NCI-H2029 treated with DMSO at 0.1 percent for 48 hours (cell line): ENCODE results near the gene BICD2.
"Not testable (repeated sequence)": the region's sequence is repeated elsewhere in the genome, so short reads cannot be mapped to it uniquely, and the experiment has no call there.

Experiments used
- DNase-seq: peaks from one replicate; lab custom pipeline; 2025; lab: John Stamatoyannopoulos, UW

Gene BICD2

DNA sequence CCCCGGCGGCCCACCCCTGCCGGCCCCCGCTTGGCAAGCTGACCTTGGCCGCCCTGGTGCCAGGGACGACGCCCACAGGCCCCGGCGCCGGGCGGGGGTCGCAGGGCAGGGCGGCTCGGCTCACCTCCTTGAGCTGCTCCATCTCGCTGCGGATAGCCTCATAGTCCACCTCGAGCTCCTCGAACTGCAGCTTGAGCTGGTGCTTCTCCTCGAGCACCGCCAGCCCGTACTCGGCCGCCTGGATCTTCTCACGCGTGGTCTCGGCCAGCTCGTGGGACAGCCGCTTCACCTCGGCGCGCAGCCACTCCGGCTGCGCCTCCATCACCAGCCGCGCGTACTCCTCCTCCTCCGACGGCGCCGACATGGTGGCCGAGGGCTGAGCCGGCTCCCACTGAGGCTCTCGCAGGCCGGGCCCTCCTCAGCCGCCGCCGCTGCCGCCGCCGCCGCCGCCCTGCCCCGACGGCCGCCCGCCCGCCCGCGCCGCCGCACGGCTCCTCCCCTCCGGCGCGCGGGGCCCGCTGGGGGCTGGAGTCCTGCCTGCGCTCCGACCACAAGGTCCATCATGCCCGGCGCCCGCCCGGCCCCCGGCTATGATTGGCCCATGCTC, at the start of gene BICD2:
TSS of gene BICD2 (minus strand) at position 453 of the 607 bp plus-strand sequence. CDS start at position 364, 89 bp downstream.
- no peak for DNase-seq

DNA sequence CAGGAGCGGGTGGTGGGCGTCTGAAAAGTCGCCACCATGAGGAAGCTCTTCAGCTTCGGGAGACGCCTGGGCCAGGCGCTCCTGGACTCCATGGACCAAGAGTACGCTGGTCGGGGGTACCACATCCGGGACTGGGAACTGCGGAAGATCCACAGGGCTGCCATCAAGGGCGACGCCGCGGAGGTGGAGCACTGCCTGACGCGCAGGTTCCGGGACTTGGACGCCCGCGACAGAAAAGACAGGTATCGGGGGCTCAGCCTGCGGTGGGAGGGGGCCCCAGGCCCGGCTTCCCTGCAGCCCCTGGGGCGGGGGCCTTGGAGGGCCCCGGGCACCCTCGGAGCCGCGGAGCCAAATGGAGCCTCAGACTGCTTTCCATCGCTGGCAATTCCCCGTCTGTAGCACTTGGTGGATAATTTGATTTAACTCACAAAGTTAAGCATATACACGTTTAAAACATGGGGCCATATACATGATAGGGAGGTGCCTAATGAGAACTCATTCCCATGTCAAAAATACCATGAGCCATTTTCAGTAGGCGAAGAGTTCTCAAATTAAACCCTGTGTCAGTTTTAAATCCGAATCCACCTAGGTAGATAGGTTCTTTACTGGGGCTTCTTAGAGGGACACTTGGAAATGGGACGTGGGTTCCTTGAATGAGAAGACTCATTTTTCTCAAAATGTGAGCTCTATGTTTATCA, 45.1 kb upstream of the BICD2 start:
- DNase-seq, result not testable (repeated sequence)

DNA sequence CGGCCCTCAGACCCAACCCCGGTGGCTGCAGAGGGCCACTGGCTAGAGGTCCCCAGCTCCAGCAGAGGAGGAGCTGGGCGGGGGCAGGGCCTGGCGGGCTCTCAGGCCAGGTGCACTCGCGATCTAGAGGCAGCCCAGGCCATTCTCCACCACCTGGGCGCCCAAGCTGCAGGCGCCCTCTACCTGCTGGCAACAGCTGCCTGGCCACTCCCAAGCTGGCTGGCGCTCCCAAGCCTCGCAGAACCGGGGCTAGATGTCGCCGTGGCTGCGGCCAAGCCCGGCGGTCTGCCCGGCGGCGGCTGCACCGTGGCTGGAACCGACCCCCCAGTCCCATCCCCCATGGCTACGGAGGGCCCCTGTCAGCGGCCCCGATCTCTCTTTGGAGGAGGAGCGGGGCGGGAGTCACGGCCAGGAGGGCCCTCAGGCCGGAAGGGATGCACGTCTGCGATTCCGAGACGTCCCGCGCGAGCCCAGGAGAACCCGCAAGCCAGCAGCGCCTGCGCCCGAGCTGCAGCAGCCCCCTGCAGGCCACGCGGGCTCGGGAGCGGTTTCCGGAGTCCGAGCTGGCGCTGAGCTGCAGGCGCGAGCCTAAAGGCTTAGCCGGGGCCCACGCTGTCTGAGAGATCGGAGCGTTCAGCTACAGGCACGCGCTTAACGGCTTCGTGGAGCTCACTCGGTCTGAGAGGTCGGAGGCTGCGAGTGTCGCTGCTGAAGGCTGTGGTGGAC, 44.3 kb upstream of the BICD2 start:
- peak; percentile 43 for DNase-seq

DNA sequence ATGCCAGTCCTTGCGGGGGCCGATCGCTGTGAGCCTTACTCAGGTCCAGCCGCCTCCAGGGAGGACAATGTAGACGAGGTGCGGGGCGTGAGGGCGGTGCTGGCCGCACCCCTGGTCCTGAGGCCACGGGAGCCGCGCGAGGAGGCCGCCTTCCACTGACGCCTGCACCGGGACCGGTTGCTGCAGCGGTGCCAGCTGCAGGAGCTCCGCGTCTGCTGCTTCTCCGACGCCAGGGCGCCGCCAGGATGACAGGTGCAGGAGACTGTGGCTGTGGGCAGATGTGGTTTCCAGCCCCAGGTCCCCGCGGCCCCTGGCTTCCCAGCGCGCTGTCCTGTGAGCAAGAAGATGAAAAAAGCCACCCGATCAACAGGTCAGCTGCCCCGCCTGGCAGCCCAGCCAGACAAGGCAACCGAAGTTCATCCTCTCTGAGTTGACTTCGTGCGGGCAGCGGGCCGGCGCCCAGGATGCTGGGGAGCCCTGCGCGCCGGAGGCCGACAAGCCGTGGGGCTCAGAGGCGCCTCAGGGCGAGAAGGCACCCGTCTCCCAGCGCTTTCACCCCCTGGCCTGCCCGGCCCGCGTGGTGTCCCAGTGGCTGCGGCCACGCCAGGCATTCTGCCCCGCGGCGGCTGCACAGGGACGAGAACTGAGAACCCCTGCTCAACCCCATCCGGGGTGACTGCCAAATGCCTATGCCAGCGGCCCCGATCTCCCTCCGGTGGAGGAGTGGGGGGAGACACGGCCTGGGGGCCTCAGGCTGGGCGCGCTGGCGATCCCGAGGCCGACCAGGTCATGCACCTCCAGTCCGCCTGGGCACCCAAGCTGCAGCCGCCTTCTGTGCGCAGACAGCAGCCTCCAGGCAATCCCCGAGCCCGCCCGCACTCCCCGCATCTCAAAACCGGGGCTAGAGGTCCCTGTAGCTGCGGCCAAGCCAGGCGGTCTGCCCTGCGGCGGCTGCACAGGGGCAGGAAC, 43.4 kb upstream of the BICD2 start:
- DNase-seq, result no peak

DNA sequence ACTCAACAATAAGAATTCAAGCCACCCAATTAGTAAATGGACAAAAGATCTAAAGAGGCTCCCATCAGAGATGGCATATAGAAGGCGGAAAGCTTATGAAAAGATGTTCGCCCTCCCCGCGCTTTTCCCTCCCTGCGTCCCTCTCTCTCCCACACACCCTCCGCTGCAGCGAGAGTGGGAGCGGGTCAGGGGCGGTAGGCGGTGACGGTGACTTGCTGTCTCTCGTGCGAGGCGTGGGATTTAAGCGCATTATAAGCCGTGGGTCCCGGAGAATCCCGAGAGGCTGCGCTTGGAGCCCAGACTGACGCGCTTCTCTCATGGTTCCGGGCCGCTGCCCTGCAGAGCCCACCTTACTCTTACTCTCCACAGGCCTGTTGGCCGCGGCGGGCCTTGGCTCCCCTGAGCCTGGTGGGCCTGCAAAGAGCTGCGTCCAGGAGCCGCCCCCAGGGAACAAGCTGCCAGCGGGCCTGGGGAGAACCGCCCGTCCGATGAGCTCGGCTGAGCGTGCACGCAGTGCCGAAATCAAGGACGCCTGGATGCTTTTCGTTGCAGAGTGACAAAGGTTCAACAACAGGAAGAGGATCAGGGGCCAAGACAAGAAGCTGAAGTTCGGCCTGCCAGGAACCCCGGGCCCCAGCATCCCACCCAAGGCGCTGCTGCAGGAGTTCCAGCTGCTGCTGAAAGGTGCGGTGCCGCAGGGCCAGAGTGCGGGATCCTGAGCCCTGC, 42.6 kb upstream of the BICD2 start:
- DNase-seq, result no peak

DNA sequence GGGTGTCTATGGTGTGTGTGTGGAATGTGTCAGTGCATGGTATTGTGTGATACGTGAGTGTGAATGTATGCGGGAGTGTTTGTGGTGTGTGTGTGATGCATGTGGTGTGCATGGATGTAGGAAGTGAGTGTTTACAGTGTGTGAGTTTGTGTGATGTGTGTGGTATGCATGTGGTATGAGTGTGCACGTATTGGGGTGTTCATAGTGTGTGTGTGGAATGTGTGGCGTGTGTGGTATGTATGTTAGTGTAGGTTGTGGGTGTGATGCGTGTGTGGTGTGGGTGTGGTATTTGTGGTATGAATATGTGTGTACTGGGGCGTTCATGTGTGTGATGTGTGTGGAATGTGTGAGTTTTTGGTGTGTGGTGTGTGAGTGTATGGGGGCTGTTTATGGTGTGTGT, 40.1 kb upstream of the BICD2 start:
- DNase-seq, result no peak

DNA sequence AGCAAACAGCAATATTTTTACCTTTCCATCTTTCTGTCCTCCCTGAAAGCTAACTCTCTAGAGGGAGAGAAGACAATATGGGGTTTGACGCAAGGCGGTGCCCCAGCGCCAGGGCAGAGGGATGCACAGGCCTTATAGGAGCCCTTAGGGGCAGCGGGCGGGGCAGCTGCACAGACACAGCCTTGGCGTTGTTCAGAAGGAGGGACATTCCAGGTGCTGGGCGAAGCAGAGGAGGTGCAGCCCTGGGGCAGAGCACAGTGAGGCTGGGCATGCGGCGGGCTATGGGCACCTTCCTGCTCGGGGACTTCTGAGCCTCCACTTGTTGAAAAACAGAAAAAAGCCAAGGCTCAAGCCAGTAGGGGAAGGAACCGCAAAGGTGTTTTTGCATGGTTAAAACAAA, 33.7 kb upstream of the BICD2 start:
- DNase-seq, result no peak

DNA sequence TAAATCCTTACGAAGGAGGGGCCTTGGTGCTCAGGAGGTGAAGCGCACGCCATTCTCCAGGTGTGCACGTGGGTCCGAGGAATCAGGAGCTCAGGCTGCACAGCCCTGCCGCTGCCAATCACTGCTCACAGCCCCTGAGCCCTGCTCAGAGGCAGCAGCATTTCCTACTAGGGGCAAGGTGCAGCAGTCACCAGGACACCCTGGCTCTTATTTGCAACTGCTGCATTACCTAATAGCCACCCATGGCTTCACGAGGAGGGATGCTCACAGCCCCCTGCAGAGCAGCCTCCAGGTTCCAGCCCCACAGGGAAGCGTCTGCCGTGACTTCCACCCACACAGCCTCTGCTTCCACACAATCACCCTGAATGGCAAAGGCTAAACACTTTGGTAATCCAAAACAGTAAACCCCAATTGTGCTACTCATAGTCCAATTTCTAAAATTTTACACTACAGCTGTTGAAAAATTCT, 31.7 kb upstream of the BICD2 start:
- DNase-seq, result not testable (repeated sequence)

DNA sequence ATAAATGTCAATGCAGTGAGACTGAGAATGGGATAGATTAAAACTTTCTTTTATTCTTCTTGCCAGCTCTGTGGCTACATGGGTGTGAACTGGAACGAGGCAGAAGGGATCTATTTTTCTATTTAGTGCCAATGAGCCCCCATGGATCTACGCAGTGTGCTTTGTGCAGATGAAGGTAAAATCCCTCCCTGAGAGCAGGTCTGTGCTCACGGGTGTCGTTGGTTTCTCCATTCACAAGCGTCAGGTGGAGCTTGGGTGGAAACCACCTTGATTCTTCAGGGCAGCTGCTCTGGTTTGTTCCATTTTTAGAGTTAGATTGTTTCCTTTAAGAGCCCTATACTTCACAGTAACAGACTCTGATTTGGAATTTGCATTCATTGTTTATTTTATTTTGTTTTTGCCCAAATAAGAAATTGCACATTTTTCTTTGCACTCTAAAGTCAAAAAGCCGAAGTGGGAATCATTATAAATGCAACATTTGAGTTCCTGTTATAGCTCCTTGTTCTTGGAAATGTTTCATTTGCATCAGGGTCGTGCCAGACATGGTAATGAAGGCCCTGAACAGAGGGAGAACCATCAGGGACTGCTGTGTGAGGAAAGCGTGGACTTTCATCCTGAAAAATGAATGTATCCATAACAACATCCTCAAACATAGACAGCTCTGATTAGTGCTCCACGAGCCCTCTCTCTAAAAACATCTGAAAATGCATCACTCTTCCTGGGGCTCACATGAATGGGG, 31.1 kb upstream of the BICD2 start:
- DNase-seq, result no peak

DNA sequence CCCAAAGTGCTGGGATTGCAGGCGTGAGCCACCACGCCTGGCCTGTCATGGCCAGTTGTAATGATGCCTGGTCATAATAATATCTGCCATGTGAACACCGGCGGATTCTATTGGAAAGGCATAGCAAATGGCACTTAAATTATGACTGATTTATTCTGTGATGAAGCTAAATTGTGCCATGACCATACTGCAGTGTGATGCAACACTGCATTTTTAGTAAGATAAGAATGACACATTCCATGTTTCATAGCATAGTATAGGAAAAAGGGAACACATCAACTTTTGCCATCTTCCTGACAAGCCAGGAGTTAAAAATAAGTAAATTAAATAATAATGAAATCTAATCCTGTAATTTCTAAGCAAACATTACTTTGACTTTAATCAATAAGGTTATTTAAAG, 30.4 kb upstream of the BICD2 start:
- DNase-seq, result no peak

DNA sequence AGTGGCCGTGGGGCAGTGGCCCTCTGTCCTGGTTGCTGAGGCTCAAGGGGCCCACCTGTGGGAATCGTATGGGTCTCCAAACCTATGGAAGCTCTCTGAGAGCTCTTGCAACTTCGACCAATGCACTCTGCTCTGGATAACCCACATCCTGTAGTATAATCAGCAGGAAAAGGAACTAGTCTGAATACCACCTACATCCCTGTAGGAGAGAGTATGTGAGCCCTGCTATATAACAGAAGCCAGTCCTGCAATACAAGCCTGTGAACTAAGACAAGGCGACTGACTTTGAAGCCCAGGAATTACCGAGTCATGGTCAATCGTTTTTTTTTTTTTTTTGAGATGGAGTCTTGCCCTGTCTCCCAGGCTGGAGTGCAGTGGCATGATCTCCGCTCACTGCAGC, 29.8 kb upstream of the BICD2 start:
- no peak for DNase-seq

DNA sequence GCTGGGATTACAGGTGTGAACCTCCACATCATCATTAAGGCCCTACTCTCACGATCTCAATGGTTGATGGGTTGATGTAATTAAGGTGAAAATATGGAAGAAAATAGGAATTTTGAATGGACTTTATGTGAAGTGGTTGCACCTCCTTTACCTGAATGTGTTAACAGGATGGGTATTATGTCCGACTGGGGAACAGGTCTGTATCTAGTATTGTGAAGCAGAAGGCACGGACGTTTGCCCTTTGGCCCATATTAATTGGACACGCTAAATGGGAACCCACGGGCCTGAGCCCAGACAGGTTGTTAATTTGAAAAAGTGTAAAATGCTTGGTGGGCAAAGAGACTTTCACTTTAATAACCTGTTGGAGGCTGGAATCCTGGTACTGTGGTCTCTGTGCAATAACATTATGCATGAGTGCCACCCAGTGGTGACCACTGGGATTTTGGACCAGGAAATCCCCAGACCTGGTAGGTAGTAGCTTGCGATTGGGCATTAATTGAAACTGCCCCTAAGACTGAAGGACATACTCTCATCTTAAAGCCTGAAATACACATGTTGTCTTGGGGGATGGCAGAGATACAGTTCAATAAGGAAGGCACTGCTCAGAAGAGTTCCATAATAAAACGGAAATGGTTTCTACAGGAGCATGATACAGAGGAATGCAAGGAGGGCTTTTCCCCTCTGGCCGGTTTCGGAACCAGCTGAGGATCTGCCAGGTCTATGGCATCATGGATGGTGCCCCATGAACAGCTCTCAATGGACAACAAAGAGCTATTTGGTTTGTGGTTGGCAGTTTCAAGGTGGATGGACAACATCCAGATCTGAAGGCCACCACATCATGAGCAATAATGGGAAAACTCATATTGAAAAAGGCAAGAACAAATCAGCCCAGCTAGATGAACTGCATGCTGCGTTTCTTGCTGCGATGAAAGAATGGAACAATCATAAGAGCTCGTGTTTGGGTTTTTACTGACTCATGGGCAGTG, 26.2 kb upstream of the BICD2 start:
- DNase-seq, result peak; percentile 46

DNA sequence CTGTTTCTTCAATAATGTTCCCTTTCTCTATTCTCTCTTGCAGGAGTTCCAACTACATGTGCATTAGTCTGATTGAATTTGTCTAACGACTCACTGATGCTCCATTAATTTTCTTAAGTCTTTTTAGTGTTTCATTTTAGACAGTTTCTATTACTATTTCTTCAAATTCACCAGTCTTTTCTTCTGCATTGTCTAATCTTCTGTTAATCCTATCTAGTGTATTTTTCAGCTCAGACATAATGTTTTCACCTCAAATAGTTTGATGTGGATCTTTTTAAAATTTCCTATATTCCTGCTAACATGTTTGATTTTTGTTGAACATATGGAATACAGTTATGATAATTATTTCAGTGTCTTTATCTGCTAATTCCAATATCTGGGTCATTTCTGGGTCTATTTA, 21.7 kb upstream of the BICD2 start:
- DNase-seq, result no peak

DNA sequence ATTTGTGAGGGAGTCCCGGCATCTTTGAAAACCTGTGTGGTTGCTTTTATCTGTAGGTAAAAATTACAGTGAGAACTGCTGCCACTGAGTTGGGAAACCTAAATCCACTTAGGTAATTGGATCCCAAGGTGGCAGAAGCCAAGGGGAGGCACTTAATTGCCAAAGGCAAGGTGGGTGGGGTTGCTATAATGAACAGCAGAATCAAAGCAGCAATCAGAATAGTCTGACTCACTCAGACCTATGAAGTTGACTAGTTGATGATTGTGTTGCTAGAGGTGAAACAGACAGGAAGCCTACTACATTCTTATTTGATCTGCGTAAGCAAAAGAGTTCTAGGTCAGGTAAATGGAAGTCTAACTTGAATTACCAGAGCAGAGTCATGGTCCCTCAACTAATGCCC, 17.3 kb upstream of the BICD2 start:
- no peak for DNase-seq

DNA sequence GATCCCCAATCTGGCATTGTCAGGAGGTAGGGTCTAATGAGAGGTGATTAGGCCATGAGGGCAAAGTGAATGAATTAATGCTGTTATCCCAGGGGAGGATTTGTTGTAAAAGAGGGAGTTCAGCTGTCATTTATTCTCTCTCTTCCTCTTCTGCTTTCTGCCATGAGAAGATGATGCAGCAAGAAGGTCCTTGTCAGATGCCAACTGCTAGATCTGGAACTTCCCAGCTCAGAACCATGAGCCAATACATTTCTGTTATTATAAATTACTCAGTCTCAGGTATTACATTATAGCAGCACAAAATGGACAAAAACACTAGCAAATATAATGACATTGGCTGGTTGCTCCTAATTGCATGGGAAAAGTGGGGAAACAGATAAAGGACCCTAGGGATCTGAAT, 15.6 kb upstream of the BICD2 start:
- no peak for DNase-seq

DNA sequence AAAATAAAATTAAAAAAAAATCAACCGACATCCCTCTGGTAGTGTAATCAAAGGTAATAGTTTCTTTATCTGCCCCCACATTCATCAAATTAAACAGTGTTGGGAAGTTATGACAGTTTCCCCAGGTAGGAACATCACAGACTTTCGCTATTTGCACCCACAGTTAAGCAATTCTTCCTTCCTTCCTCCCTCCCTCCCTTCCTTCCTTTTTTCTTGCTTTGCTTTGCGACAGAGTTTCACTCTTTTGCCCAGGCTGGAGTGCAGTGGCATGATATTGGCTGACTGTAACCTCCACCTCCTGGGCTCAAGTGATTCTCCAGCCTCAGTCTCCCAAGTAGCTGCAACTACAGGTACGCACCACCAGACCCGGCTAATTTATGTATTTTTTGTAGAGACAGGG, 10.8 kb upstream of the BICD2 start:
- DNase-seq, result no peak

DNA sequence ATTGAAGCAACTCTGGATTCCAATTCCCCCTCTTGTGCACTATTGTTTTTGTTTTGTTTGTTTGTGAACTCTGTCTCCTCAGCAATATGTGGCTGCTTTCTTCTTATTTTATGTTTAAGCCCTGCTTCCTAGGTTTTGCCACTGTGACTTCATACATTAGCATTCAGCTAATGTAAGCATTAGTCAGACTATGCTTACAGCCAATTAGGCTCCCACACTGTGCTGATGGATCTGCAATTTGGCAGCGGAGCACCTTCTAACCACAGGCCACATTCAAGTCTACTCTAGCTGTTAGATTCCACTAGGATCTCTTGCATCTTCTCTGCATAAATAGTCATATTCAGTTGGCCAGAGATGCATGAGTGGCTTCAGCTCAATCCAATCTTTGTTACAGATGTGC, 9.6 kb upstream of the BICD2 start:
- no peak for DNase-seq

DNA sequence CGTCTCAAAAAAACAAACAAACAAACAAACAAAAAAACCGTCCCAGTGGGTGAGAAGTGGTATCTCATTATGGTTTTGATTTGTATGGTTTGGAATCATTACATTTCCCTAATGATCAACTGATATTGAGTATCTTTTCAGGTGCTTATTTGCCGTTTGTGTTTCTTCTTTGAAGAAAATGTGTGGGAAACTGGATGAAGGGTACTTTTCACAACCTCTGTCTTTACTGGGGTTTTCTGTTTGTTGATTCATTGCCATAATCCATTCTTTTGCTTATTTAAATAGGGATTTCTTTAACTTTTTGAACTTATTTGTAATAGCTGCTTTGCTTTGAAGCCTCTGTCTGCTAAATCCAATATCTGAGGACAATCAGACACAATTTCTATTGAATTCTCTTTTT, 9.2 kb upstream of the BICD2 start:
- DNase-seq, result no peak

DNA sequence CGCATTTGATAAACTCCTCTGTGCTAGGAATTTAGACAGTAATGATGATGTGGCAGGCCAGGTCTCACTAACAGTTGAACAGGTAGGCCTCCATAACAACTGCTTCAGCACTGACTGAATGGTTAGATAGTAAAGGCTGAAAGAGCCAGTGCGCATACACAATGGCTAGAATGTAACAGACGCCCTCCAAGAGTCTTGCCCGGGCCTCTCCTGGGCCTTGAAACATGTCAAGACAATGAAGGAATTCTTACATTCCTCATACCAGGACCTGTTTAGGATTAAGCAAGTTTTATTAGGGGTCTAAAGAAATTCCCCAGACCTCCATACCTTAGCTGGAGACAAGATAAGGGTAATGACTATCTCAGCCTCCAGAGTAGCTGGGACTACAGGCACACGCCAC, 6.7 kb upstream of the BICD2 start:
- no peak for DNase-seq
